H1 (cell line): ENCODE results near the gene ITPR1. TPM values are rescaled to one million over a fixed set of nuclear protein-coding genes. Genes with fewer than 3 reads are reported as not detected.

Experiments used
- CTCF ChIA-PET: fragments of 300-600 bp; sonication (Branson Sonifier 250); formaldehyde crosslinking; loops from one replicate; lab custom pipeline; 2021; ENCODE audit not compliant: partially characterized antibody; lab: Charles Lee
- POLR2A ChIA-PET: fragments of 300-600 bp; sonication (Branson Sonifier 250); formaldehyde crosslinking; loops from one replicate; lab custom pipeline; 2021; ENCODE audit warnings: inconsistent platforms; ENCODE audit not compliant: partially characterized antibody; lab: Charles Lee
- DNase-seq, 2 experiments: peaks; one replicate each; pipeline versions ENCODE4 v3.0.0 to v3.0.0-alpha.2; 2010 to 2022; ENCODE audit warnings: low spot score in 2 of 2, low read depth in 1 of 2, mixed read lengths in 1 of 2
- FAIRE-seq: peaks from 2 replicates; lab custom pipeline; 2011; peaks lifted over from hg19 to GRCh38; lab: Jason Lieb, UNC
- H2AFZ ChIP-seq: 2 replicates; pipeline ENCODE4 v1.8.1; 2012; ENCODE audit warnings: low read length, inconsistent platforms
- H2AK5ac ChIP-seq: 2 replicates; pipeline ENCODE4 v1.6.1; 2013; ENCODE audit warnings: low read depth, low read length
- H2BK120ac ChIP-seq: replicated peaks from 2 replicates; pipeline ENCODE3; 2013; ENCODE audit warnings: low read depth, low read length, inconsistent platforms
- H2BK12ac ChIP-seq: 2 replicates; pipeline ENCODE4 v1.6.1; 2013; ENCODE audit warnings: low read depth, low read length
- H2BK15ac ChIP-seq: 2 replicates; pipeline ENCODE4 v1.6.1; 2013; ENCODE audit warnings: low read length
- H2BK20ac ChIP-seq: 2 replicates; pipeline ENCODE4 v1.6.1; 2013; ENCODE audit warnings: low read length
- H2BK5ac ChIP-seq: 2 replicates; pipeline ENCODE4 v1.6.1; 2013; ENCODE audit warnings: low read depth, low read length
- H3K14ac ChIP-seq: 2 replicates; pipeline ENCODE4 v1.6.1; 2013; ENCODE audit warnings: inconsistent platforms; ENCODE audit not compliant: insufficient read length
- H3K18ac ChIP-seq: 2 replicates; pipeline ENCODE4 v1.6.1; 2013; ENCODE audit warnings: low read length; ENCODE audit errors: extremely low read depth
- H3K23ac ChIP-seq: 2 replicates; pipeline ENCODE4 v1.6.1; 2013; ENCODE audit warnings: inconsistent platforms; ENCODE audit not compliant: insufficient read length
- H3K23me2 ChIP-seq: 2 replicates; pipeline ENCODE4 v1.6.1; 2013; ENCODE audit warnings: low read depth, low read length
- H3K27ac ChIP-seq: 2 replicates; pipeline ENCODE4 v1.6.1; 2011; ENCODE audit warnings: low read depth, low read length, inconsistent platforms
- H3K27me3 ChIP-seq, 4 experiments: replicated peaks in 1 of 4; 1 replicate in 1 of 4; 2 replicates in 3 of 4; pipeline versions ENCODE4 v1.6.1 to v1.8.1; 2011 to 2013; ENCODE audit warnings: low read length in 3 of 4, mild to moderate bottlenecking in 3 of 4, inconsistent platforms in 2 of 4, mixed read lengths in 2 of 4, moderate library complexity in 1 of 4; ENCODE audit not compliant: control insufficient read depth in 3 of 4, insufficient read depth in 3 of 4; ENCODE audit errors: extremely low read depth in 1 of 4
- H3K36me3 ChIP-seq, 4 experiments: 2 replicates each; pipeline versions ENCODE4 v1.6.1 to v1.8.1; 2011 to 2013; ENCODE audit warnings: mild to moderate bottlenecking in 4 of 4, low read length in 3 of 4, moderate library complexity in 2 of 4, control low read depth in 1 of 4, inconsistent platforms in 1 of 4; ENCODE audit not compliant: insufficient read depth in 4 of 4, control insufficient read depth in 2 of 4
- H3K4ac ChIP-seq: replicated peaks from 2 replicates; pipeline ENCODE3; 2013; ENCODE audit warnings: low read length, low read depth, mixed read lengths, inconsistent platforms; ENCODE audit not compliant: insufficient read length
- H3K4me1 ChIP-seq, 4 experiments: replicated peaks in 1 of 4; 1 replicate in 1 of 4; 2 replicates in 3 of 4; pipeline versions ENCODE4 v1.6.1 to v1.8.1; 2011 to 2013; ENCODE audit warnings: low read length in 3 of 4, inconsistent platforms in 2 of 4, mixed read lengths in 1 of 4; ENCODE audit not compliant: insufficient read depth in 4 of 4, control insufficient read depth in 3 of 4
- H3K4me2 ChIP-seq, 2 experiments: 2 replicates each; pipeline versions ENCODE4 v1.6.1 to v1.8.1; 2011 to 2013; ENCODE audit warnings: low read depth in 2 of 2, low read length in 2 of 2, control low read depth in 1 of 2, inconsistent platforms in 1 of 2, mild to moderate bottlenecking in 1 of 2; ENCODE audit not compliant: insufficient read depth in 1 of 2
- H3K4me3 ChIP-seq, 4 experiments: fragments of 200-600, 300-600 bp in 1 of 4; sonication (generic), shearing (Covaris generic), sonication (Bioruptor Twin) in 1 of 4; 2 replicates each; pipeline versions ENCODE4 v1.5.1 to v1.8.1; 2011 to 2016; ENCODE audit warnings: low read length in 4 of 4, low read depth in 3 of 4, control low read depth in 2 of 4, inconsistent platforms in 2 of 4, mild to moderate bottlenecking in 2 of 4, mixed read lengths in 1 of 4, moderate library complexity in 1 of 4; ENCODE audit not compliant: insufficient read depth in 2 of 4; ENCODE audit errors: extremely low read depth in 1 of 4
- H3K56ac ChIP-seq: replicated peaks from 2 replicates; pipeline ENCODE3; 2013; ENCODE audit warnings: low read depth, mild to moderate bottlenecking, mixed read lengths, low read length, inconsistent platforms; ENCODE audit not compliant: insufficient read length
- H3K79me1 ChIP-seq: 2 replicates; pipeline ENCODE4 v1.6.1; 2013; ENCODE audit warnings: low read depth, low read length, control low read depth
- H3K79me2 ChIP-seq, 2 experiments: 2 replicates each; pipeline versions ENCODE4 v1.6.1 to v1.8.1; 2012 to 2013; ENCODE audit warnings: low read length in 2 of 2, mild to moderate bottlenecking in 2 of 2, inconsistent platforms in 1 of 2; ENCODE audit not compliant: insufficient read depth in 2 of 2, control insufficient read depth in 1 of 2
- H3K9ac ChIP-seq, 4 experiments: replicated peaks in 1 of 4; 1 replicate in 1 of 4; 2 replicates in 3 of 4; pipeline versions ENCODE4 v1.6.1 to v1.8.1; 2011 to 2013; ENCODE audit warnings: low read depth in 3 of 4, low read length in 3 of 4, control low read depth in 2 of 4, mild to moderate bottlenecking in 2 of 4, moderate library complexity in 2 of 4, inconsistent platforms in 1 of 4; ENCODE audit errors: extremely low read depth in 1 of 4
- H3K9me3 ChIP-seq, 2 experiments: 2 replicates each; pipeline versions ENCODE4 v1.6.1 to v1.8.1; 2012 to 2013; ENCODE audit warnings: mild to moderate bottlenecking in 2 of 2, moderate library complexity in 2 of 2, control low read depth in 1 of 2, inconsistent platforms in 1 of 2, low read depth in 1 of 2, low read length in 1 of 2, mixed read lengths in 1 of 2; ENCODE audit not compliant: insufficient read depth in 2 of 2
- H4K20me1 ChIP-seq, 2 experiments: replicated peaks in 1 of 2; 2 replicates each; pipeline versions ENCODE3 to v1.8.1; 2011 to 2013; ENCODE audit warnings: inconsistent platforms in 2 of 2, low read length in 2 of 2, mild to moderate bottlenecking in 1 of 2; ENCODE audit not compliant: insufficient read depth in 2 of 2, control insufficient read depth in 1 of 2
- H4K5ac ChIP-seq: 2 replicates; pipeline ENCODE4 v1.6.1; 2013; ENCODE audit warnings: low read length, low read depth, mixed read lengths, inconsistent platforms; ENCODE audit not compliant: insufficient read length
- H4K8ac ChIP-seq: 2 replicates; pipeline ENCODE4 v1.8.0; 2013; ENCODE audit warnings: mild to moderate bottlenecking, moderate library complexity, low read length, inconsistent platforms; ENCODE audit not compliant: insufficient read depth; ENCODE audit errors: extremely low read depth
- H4K91ac ChIP-seq: replicated peaks from 2 replicates; pipeline ENCODE3; 2013; ENCODE audit warnings: low read length, mixed read lengths, inconsistent platforms; ENCODE audit not compliant: insufficient read length
- GTF2F1 ChIP-seq: IDR thresholded peaks from 2 replicates; pipeline ENCODE4 v1.6.1; 2012; ENCODE audit warnings: low read depth, low read length, improper control_type of control experiment, borderline replicate concordance
- WGBS, 2 experiments: shearing (Covaris generic) in 1 of 2; methylation state at CpG; one replicate each; pipeline versions ENCODE4 v1.1.6 to v1.1.7; 2013 to 2015; ENCODE audit warnings: low lambda C conversion rate in 2 of 2, mixed read lengths in 2 of 2, inconsistent platforms in 1 of 2, low coverage in 1 of 2, missing lambda C conversion rate in 1 of 2; ENCODE audit not compliant: insufficient replicate concordance in 2 of 2, insufficient coverage in 1 of 2, insufficient read length in 1 of 2; ENCODE audit errors: extremely low coverage in 1 of 2, missing lambda C conversion rate in 1 of 2; 5-methylcytosine and 5-hydroxymethylcytosine counted together
- polyA plus RNA-seq, 7 experiments: library from polyadenylated mRNA; depleted of rRNA in 3 of 7; stranded (reverse) in 5 of 7; unstranded in 2 of 7; fragments of >200 nt in 5 of 7; fragments of 200-250 nt in 2 of 7; gene quantifications; 1 replicate in 5 of 7; 2 replicates in 1 of 7; 4 replicates in 1 of 7; pipeline versions ENCODE4 v1.2.1 to v1.2.3, GENCODE V29; 2011 to 2013; ENCODE audit warnings: missing spikeins in 2 of 7, mixed read lengths in 2 of 7
- total RNA-seq: library from RNA; stranded (reverse); fragmentation: NEBNext Ultra II Directional; extraction: Animal tissue kit (Norgen Biotek cat#: 25700); gene quantifications from 2 replicates; pipeline ENCODE4 v1.2.1, GENCODE V29; 2021
- TF ChIP-seq, protein P1 (sequence below), 3 experiments: IDR thresholded peaks; 1 replicate in 2 of 3; 2 replicates in 1 of 3; pipeline versions ENCODE4 v1.5.1 to v1.6.1; 2011; ENCODE audit warnings: low read length in 3 of 3, mild to moderate bottlenecking in 3 of 3, inconsistent platforms in 2 of 3, low read depth in 1 of 3, moderate library complexity in 1 of 3; ENCODE audit not compliant: insufficient read depth in 1 of 3; ENCODE audit errors: control extremely low read depth in 1 of 3

ITPR1 gene
- total and polyA plus RNA-seq, 2 of the 8 experiments (the other 6 are each of a cell fraction or from before 2014, with no cell fraction given), result 2.5 to 16.3 TPM

DNA sequence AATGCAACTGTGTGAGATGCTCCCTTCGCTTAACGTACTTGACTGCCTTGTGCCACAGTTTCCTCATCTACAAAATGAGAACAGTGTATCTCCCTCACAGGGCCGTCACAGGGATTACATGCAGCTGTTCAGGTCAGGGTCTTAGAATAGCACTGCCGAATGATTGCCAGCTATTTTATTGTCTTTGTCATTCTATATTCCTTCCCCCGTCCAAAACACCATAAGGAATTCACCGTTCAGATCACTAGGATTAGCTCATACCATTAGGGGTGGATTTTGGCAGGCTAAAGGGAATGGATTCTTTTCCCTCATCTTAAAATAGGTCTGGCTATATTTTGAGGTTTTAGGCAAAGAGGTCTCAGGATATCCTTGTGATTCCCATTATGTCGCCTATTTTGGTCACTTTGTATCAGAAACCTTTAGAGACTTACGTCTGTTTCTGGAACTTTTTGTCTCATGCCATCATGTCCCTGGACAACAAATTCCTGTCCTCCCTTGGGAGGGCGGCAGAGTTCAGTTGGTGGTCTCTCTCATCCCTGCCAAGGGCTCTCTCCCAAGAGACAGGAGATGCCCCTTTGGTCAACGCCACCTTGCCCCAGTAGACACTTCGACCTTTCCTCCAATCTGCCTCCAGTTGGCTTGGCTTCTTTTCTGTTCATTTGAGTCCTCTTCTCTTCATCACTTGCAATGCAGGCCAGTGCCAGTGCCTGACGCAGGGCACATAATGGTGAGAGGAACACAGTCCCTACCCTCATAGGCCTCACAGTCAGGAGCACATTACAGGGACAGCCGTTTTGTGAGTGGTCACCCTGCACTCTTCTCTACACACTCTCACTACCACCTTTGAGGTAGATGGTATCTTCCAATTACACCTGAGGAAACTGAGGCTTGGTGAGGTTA, 314.5 kb downstream of the ITPR1 start:
- Histone ChIP-seq H3K4me2 (no peak overlapping the region), H2BK120ac (no peak overlapping the region), H3K27ac (no peak overlapping the region), H3K9me3 (no peaks in the 10 kb centered on the region), H3K9ac (no peak overlapping the region), H3K79me2 (no peaks in the 10 kb centered on the region), H4K5ac (no peak overlapping the region), H3K23me2 (no peaks in the 10 kb centered on the region; the same call in 1 of the 2 replicates), H2AK5ac (no peak overlapping the region), H3K4me3 (no peak overlapping the region), H2BK15ac (no peak overlapping the region), H2BK20ac (no peak overlapping the region), H4K8ac (no peak overlapping the region), H3K14ac (no peak overlapping the region), H3K79me1 (no peaks in the 10 kb centered on the region), H3K23ac (no peak overlapping the region), H3K56ac (no peak overlapping the region), H4K91ac (no peak overlapping the region), H3K27me3 (no peaks in the 10 kb centered on the region), H3K4ac (no peak overlapping the region), H3K18ac (no peak overlapping the region), H2BK5ac (no peak overlapping the region), H2BK12ac (no peak overlapping the region), H2AFZ (no peak overlapping the region), H3K4me1 (no peaks in the 10 kb centered on the region), H4K20me1 (no peaks in the 10 kb centered on the region), H3K36me3 (no peaks in the 10 kb centered on the region; a peak in 1 of 8 replicates)
- 80% methylated on average over 13 of the region's 13 CpGs; no CpG with 5 or more reads in 1 of the 2 experiments for WGBS, 2 experiments
- FAIRE-seq (no peak), DNase-seq (no peak)
- CTCF ChIA-PET, result interaction anchor here (0.9 to 2.1 kb wide), 7 partner anchors 9 to 87 kb away, joined by 3 to 9 read pairs (median 5); no protein-coding TSS in a partner anchor
- POLR2A ChIA-PET, result no interaction called here
- TF ChIP-seq, protein P1, sequence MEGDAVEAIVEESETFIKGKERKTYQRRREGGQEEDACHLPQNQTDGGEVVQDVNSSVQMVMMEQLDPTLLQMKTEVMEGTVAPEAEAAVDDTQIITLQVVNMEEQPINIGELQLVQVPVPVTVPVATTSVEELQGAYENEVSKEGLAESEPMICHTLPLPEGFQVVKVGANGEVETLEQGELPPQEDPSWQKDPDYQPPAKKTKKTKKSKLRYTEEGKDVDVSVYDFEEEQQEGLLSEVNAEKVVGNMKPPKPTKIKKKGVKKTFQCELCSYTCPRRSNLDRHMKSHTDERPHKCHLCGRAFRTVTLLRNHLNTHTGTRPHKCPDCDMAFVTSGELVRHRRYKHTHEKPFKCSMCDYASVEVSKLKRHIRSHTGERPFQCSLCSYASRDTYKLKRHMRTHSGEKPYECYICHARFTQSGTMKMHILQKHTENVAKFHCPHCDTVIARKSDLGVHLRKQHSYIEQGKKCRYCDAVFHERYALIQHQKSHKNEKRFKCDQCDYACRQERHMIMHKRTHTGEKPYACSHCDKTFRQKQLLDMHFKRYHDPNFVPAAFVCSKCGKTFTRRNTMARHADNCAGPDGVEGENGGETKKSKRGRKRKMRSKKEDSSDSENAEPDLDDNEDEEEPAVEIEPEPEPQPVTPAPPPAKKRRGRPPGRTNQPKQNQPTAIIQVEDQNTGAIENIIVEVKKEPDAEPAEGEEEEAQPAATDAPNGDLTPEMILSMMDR (IDR thresholded peaks at IDR 0.05; ENCODE audit: control extremely low read depth in 1 of 3, insufficient read depth in 1 of 3, low read depth in 1 of 3, low read length in 3 of 3), result peak in 1 of 3 experiments; percentile 4; a peak in 1 of 4 replicates
- TF ChIP-seq GTF2F1, result no peak
